PC-3 (cell line): Measurements from ENCODE around the gene ZFPM1. TPM values are rescaled to one million over a fixed set of nuclear protein-coding genes. Genes with fewer than 3 reads are reported as not detected.

Experiments
- ATAC-seq: fragments of 200-7000 bp; cut with Tn5 transposase; 2 replicates; pipeline ENCODE4 v1.9.1; 2020; ENCODE audit warnings: mild to moderate bottlenecking, moderate library complexity
- BruUV-seq: library from RNA; stranded (reverse); fragments of 400-500 nt; replicated peaks from 2 replicates; lab custom pipeline; 2021; lab: Mats Ljungman, UMichigan
- CTCF ChIA-PET: fragments of 300-600 bp; sonication (Branson Sonifier 250); formaldehyde crosslinking; loops from one replicate; lab custom pipeline; 2022; ENCODE audit warnings: antibody characterized with exemption; lab: Charles Lee
- POLR2A ChIA-PET: fragments of 300-600 bp; sonication (Branson Sonifier 250); formaldehyde crosslinking; loops from one replicate; lab custom pipeline; 2022; ENCODE audit warnings: antibody characterized with exemption; ENCODE audit not compliant: unreplicated experiment; lab: Charles Lee
- DNase-seq: peaks from one replicate; pipeline ENCODE4 v3.0.0-alpha.2; 2015
- H2AFZ ChIP-seq: fragments of 300-600 bp; sonication (generic); 2 replicates; pipeline ENCODE4 v1.6.0; 2016; ENCODE audit warnings: antibody characterized with exemption, low read length
- H3F3A ChIP-seq: fragments of 300-600 bp; sonication (generic); one replicate; pipeline ENCODE4 v1.6.0; 2017; ENCODE audit warnings: antibody characterized with exemption, low read length, control low read depth, mild to moderate bottlenecking; ENCODE audit not compliant: unreplicated experiment
- H3K27ac ChIP-seq: fragments of 300-600 bp; sonication (generic); 2 replicates; pipeline ENCODE4 v1.5.1; 2016; ENCODE audit warnings: mild to moderate bottlenecking, low read length
- H3K27me3 ChIP-seq: fragments of 300-600 bp; sonication (generic); 2 replicates; pipeline ENCODE4 v1.6.1; 2016; ENCODE audit warnings: low read length, mixed read lengths
- H3K36me3 ChIP-seq: fragments of 300-600 bp; sonication (generic); 2 replicates; pipeline ENCODE4 v1.6.1; 2016; ENCODE audit warnings: low read depth, mixed run types, low read length, mixed read lengths
- H3K4me1 ChIP-seq: fragments of 300-600 bp; sonication (generic); 2 replicates; pipeline ENCODE4 v1.5.1; 2016; ENCODE audit warnings: low read length; ENCODE audit not compliant: insufficient read depth
- H3K4me2 ChIP-seq: fragments of 300-600 bp; sonication (generic); 2 replicates; pipeline ENCODE4 v1.6.0; 2016; ENCODE audit warnings: low read length
- H3K4me3 ChIP-seq: fragments of 300-600 bp; sonication (generic); 2 replicates; pipeline ENCODE4 v1.5.1; 2016; ENCODE audit warnings: mild to moderate bottlenecking, low read length, mixed read lengths
- H3K79me2 ChIP-seq: fragments of 300-600 bp; sonication (generic); 2 replicates; pipeline ENCODE4 v1.6.1; 2017; ENCODE audit warnings: low read length, mixed read lengths
- H3K9ac ChIP-seq: fragments of 300-600 bp; sonication (generic); 2 replicates; pipeline ENCODE4 v1.6.0; 2016; ENCODE audit warnings: mild to moderate bottlenecking, low read length
- H3K9me2 ChIP-seq: fragments of 300-600 bp; sonication (generic); replicated peaks from 2 replicates; pipeline ENCODE4 v1.6.1; 2016; ENCODE audit warnings: mixed run types, low read length, mixed read lengths
- H3K9me3 ChIP-seq: fragments of 300-600 bp; sonication (generic); 2 replicates; pipeline ENCODE4 v1.6.1; 2016; ENCODE audit warnings: low read length, mixed read lengths
- H4K20me1 ChIP-seq: fragments of 300-600 bp; sonication (generic); 2 replicates; pipeline ENCODE4 v1.6.1; 2016; ENCODE audit warnings: low read length, mixed read lengths
- EZH2 ChIP-seq: fragments of 300-600 bp; sonication (generic); IDR thresholded peaks from one replicate; pipeline ENCODE4 v1.6.1; 2017; ENCODE audit warnings: antibody characterized with exemption, mild to moderate bottlenecking, low read length; ENCODE audit not compliant: unreplicated experiment
- EZH2phosphoT487 ChIP-seq: fragments of 300-600 bp; sonication (generic); IDR thresholded peaks from 2 replicates; pipeline ENCODE4 v1.6.1; 2018; ENCODE audit warnings: mild to moderate bottlenecking, antibody characterized with exemption, low read length, borderline replicate concordance
- intact Hi-C: fragments of 100-400 bp; cut with micrococcal nuclease; formaldehyde crosslinking; loops from 2 replicates; pipeline ENCODE4 v1.9.0; 2023
- total RNA-seq: library from RNA; depleted of rRNA; stranded (reverse); fragments of >200 nt; gene quantifications from 2 replicates; pipeline ENCODE4 v1.2.3, GENCODE V29; 2014
- TF ChIP-seq, protein P1 (sequence below): fragments of 300-600 bp; sonication (generic); conservative IDR thresholded peaks from 2 replicates; pipeline ENCODE4 v1.5.1; 2017; ENCODE audit warnings: antibody characterized with exemption, low read depth, mild to moderate bottlenecking, low read length

Gene ZFPM1
- total RNA-seq, 1 experiment from 2014 or later = 4.6 TPM

DNA sequence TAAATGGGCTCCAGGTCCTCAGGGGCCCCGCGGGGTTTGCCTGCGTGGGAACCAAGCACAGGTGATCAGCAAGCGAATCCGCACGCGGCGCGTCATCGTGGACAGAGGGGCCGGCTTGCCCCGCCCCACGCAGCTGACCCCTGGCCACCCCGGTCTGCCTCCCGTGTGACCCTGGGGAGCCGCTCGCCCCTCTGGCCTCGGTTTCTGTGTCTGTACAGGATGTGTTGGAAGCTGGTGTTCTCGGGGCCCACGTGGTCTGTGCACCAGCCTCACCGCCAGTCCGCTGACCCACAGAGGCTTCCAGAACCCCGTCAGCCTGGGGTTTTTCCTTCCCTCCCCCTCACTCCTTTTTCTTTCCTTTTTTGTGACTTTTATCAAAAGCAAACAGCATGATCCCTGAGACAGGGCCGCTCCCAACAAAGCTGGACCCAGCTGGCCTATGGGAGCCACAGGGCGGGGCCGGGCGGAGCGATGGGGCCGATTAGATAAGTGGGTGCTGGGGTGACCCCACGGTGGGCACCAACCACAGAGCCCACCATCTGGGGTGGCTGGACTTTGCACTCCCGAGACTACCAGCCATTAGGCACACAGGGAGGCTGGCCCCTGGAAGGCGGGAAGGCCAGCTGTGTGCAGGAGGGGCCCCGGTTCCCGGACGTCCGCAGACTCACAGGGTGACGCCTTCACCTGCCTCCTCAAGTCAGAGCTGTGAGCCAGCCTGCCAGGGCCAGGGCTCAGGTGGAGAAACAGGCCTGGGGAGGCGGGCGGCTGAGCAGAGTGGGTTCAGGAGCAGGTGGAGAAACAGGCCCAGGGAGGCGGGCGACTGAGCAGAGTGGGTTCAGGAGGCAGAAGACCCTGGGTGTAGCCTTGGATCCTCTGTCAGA, 56.0 kb downstream of the ZFPM1 start:
- POLR2A ChIA-PET = no interaction called here
- no peaks in the 10 kb centered on the region for H3K79me2 ChIP-seq
- CTCF ChIA-PET = no interaction called here
- DNase-seq (no peak), ATAC-seq (no peak)
- H3K36me3 ChIP-seq = no peaks in the 10 kb centered on the region
- intact Hi-C loops = no loop called here
- TF ChIP-seq EZH2 = no peak
- TF ChIP-seq, protein P1, sequence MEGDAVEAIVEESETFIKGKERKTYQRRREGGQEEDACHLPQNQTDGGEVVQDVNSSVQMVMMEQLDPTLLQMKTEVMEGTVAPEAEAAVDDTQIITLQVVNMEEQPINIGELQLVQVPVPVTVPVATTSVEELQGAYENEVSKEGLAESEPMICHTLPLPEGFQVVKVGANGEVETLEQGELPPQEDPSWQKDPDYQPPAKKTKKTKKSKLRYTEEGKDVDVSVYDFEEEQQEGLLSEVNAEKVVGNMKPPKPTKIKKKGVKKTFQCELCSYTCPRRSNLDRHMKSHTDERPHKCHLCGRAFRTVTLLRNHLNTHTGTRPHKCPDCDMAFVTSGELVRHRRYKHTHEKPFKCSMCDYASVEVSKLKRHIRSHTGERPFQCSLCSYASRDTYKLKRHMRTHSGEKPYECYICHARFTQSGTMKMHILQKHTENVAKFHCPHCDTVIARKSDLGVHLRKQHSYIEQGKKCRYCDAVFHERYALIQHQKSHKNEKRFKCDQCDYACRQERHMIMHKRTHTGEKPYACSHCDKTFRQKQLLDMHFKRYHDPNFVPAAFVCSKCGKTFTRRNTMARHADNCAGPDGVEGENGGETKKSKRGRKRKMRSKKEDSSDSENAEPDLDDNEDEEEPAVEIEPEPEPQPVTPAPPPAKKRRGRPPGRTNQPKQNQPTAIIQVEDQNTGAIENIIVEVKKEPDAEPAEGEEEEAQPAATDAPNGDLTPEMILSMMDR = no peak
- TF ChIP-seq EZH2phosphoT487 = no peak
- no peaks in the 10 kb centered on the region for H3K4me1 ChIP-seq
- no peak overlapping the region for H3K27ac ChIP-seq
- no peaks in the 10 kb centered on the region for H3F3A ChIP-seq
- no peak overlapping the region for H2AFZ ChIP-seq
- no peaks in the 10 kb centered on the region for H4K20me1 ChIP-seq
- H3K9me2 ChIP-seq = no peaks in the 10 kb centered on the region
- no peak overlapping the region for H3K4me2 ChIP-seq
- H3K4me3 ChIP-seq = no peak overlapping the region
- no TSS peak for BruUV-seq
- no peaks in the 10 kb centered on the region for H3K9me3 ChIP-seq
- H3K9ac ChIP-seq = no peak overlapping the region
- H3K27me3 ChIP-seq = no peaks in the 10 kb centered on the region

DNA sequence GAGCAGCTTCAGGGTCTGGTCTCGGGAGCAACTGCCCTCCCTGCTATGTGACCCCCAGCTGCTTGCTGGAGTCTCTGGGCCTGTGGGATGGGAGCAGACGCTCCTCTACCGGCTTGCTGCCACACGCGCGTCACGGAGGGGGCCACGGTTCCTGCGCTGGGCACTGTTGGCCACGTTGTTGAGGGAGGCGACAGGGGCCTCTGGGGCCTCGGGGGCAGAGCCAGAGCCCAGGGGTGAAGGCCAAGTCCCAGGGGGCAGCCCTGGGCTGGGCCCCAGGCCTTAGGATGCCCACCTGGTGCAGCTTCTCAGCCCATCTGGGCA, 56.6 kb downstream of the ZFPM1 start:
- Histone ChIP-seq H3K27ac (no peak overlapping the region), H3K4me3 (no peak overlapping the region), H3K4me2 (no peak overlapping the region), H3K9me2 (no peaks in the 10 kb centered on the region), H3K9me3 (no peaks in the 10 kb centered on the region), H3K27me3 (no peaks in the 10 kb centered on the region), H3K9ac (no peak overlapping the region), H4K20me1 (no peaks in the 10 kb centered on the region), H2AFZ (no peak overlapping the region), H3K79me2 (no peaks in the 10 kb centered on the region), H3F3A (no peaks in the 10 kb centered on the region), H3K36me3 (no peaks in the 10 kb centered on the region), H3K4me1 (no peaks in the 10 kb centered on the region)
- ATAC-seq = no peak
- ChIA-PET CTCF (no interaction called here), POLR2A (no interaction called here)
- DNase-seq = no peak
- intact Hi-C loops = no loop called here
- TF ChIP-seq EZH2phosphoT487 (no peak), EZH2 (no peak)
- TF ChIP-seq, protein P1 = no peak
- no TSS peak for BruUV-seq
